Fibroblast of lung (primary cell): Measurements from ENCODE around the gene HIPK2. TPM values are rescaled to one million over a fixed set of nuclear protein-coding genes. Genes with fewer than 3 reads are reported as not detected.

Experiments used
- DNase-seq, 2 donors: peaks; one replicate each; pipeline versions ENCODE4 v3.0.0 to v3.0.0-alpha.2; 2010; ENCODE audit warnings: low read depth in 2 of 2
- H2AFZ ChIP-seq: 2 replicates; pipeline ENCODE4 v1.5.1; 2012; ENCODE audit warnings: low read length, control low read depth, inconsistent platforms
- H3K27ac ChIP-seq: 2 replicates; pipeline ENCODE4 v1.5.1; 2011; ENCODE audit warnings: low read length, control low read depth; ENCODE audit not compliant: insufficient read depth
- H3K27me3 ChIP-seq: 2 replicates; pipeline ENCODE4 v1.5.1; 2011; ENCODE audit warnings: mild to moderate bottlenecking, low read length; ENCODE audit not compliant: control insufficient read depth, insufficient read depth
- H3K36me3 ChIP-seq: 2 replicates; pipeline ENCODE4 v1.5.1; 2011; ENCODE audit warnings: low read length; ENCODE audit not compliant: control insufficient read depth, insufficient read depth
- H3K4me1 ChIP-seq: 2 replicates; pipeline ENCODE4 v1.5.1; 2011; ENCODE audit warnings: low read length; ENCODE audit not compliant: control insufficient read depth, insufficient read depth; ENCODE audit errors: extremely low read depth
- H3K4me2 ChIP-seq: 2 replicates; pipeline ENCODE4 v1.5.1; 2011; ENCODE audit warnings: low read length, control low read depth; ENCODE audit not compliant: insufficient read depth; ENCODE audit errors: extremely low read depth
- H3K4me3 ChIP-seq, 4 experiments: fragments of 200-600 bp in 1 of 4; sonication (generic) in 1 of 4; replicated peaks in 1 of 4; 2 replicates each; pipeline ENCODE4 v1.5.1; 2011 to 2016; ENCODE audit warnings: low read length in 4 of 4, low read depth in 3 of 4, mild to moderate bottlenecking in 3 of 4, control low read depth in 2 of 4, inconsistent platforms in 1 of 4, mixed read lengths in 1 of 4; ENCODE audit not compliant: insufficient read depth in 1 of 4; ENCODE audit errors: control extremely low read depth in 1 of 4
- H3K79me2 ChIP-seq: 2 replicates; pipeline ENCODE4 v1.5.1; 2012; ENCODE audit warnings: mild to moderate bottlenecking, low read length, inconsistent platforms; ENCODE audit not compliant: control insufficient read depth, insufficient read depth
- H3K9ac ChIP-seq: 2 replicates; pipeline ENCODE4 v1.5.1; 2011; ENCODE audit warnings: mild to moderate bottlenecking, low read length, control low read depth; ENCODE audit not compliant: insufficient read depth
- H3K9me3 ChIP-seq: 2 replicates; pipeline ENCODE4 v1.5.1; 2012; ENCODE audit warnings: low read depth, low read length; ENCODE audit not compliant: control insufficient read depth, insufficient read depth
- H4K20me1 ChIP-seq: 2 replicates; pipeline ENCODE4 v1.5.1; 2011; ENCODE audit warnings: low read length; ENCODE audit not compliant: control insufficient read depth, insufficient read depth; ENCODE audit errors: extremely low read depth
- EZH2 ChIP-seq: IDR thresholded peaks from 2 replicates; pipeline ENCODE4 v1.5.1; 2012; ENCODE audit warnings: low read length, control low read depth, mild to moderate bottlenecking; ENCODE audit errors: missing control alignments
- polyA plus RNA-seq, 2 donors: library from polyadenylated mRNA; depleted of rRNA in 1 of 2; stranded (reverse) in 1 of 2; unstranded in 1 of 2; fragments of >200 nt; gene quantifications; 2 replicates each; pipeline ENCODE4 v1.2.1, GENCODE V29; 2011 to 2012; ENCODE audit warnings: missing spikeins in 1 of 2
- total RNA-seq: library from RNA; depleted of rRNA; stranded (reverse); fragments of >200 nt; gene quantifications from 2 replicates; pipeline ENCODE4 v1.2.1, GENCODE V29; 2014
- TF ChIP-seq, protein P1 (sequence below), 2 donors: IDR thresholded peaks in 1 of 2; conservative IDR thresholded peaks in 1 of 2; 1 replicate in 1 of 2; 2 replicates in 1 of 2; pipeline ENCODE4 v1.5.1; 2011 to 2012; ENCODE audit warnings: low read length in 2 of 2, control low read depth in 1 of 2, inconsistent platforms in 1 of 2, low read depth in 1 of 2, mild to moderate bottlenecking in 1 of 2

Gene HIPK2
- total and polyA plus RNA-seq, 2 donors (not counting 1 experiment from before 2014, with no cell fraction given), result 10.1 to 11.1 TPM

DNA sequence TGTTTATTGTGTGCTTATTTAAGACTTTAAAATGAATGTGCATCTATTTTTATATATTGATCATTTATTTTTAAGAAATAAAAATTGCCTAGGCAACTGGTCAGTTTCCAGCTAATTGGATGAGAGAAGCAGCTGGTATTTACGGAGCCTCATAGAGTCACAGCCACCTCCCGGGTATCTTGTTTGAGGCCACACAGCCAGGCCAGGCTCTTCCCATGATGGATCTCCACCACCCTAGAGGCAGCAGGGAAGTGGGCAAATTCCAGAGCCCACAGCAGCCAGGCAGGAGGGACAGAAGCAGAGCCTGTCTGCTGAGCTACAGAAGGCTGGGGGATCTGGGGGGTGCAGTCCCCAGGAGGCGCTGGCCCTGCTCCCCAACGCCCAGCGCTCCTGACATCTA lies 192.8 kb downstream of the HIPK2 start:
- no peak overlapping the region for H3K27ac ChIP-seq
- peaks cover 4% of the 10 kb centered on the region for H3K4me1 ChIP-seq
- no peaks in the 10 kb centered on the region for H3K79me2 ChIP-seq
- H3K9ac ChIP-seq, result no peak overlapping the region
- H3K27me3 ChIP-seq, result no peaks in the 10 kb centered on the region
- H3K36me3 ChIP-seq, result peaks cover 21% of the 10 kb centered on the region
- H3K4me3 ChIP-seq, result no peak overlapping the region
- TF ChIP-seq, protein P1, sequence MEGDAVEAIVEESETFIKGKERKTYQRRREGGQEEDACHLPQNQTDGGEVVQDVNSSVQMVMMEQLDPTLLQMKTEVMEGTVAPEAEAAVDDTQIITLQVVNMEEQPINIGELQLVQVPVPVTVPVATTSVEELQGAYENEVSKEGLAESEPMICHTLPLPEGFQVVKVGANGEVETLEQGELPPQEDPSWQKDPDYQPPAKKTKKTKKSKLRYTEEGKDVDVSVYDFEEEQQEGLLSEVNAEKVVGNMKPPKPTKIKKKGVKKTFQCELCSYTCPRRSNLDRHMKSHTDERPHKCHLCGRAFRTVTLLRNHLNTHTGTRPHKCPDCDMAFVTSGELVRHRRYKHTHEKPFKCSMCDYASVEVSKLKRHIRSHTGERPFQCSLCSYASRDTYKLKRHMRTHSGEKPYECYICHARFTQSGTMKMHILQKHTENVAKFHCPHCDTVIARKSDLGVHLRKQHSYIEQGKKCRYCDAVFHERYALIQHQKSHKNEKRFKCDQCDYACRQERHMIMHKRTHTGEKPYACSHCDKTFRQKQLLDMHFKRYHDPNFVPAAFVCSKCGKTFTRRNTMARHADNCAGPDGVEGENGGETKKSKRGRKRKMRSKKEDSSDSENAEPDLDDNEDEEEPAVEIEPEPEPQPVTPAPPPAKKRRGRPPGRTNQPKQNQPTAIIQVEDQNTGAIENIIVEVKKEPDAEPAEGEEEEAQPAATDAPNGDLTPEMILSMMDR (conservative IDR thresholded peaks at IDR 0.05 in 1 of 2, IDR thresholded peaks at IDR 0.05 in 1 of 2; ENCODE audit: low read depth in 1 of 2, low read length in 2 of 2), result no peak
- no peak for TF ChIP-seq EZH2
- no peaks in the 10 kb centered on the region for H4K20me1 ChIP-seq
- no peak for DNase-seq
- no peak overlapping the region for H3K4me2 ChIP-seq
- no peaks in the 10 kb centered on the region for H3K9me3 ChIP-seq
- no peak overlapping the region for H2AFZ ChIP-seq

DNA sequence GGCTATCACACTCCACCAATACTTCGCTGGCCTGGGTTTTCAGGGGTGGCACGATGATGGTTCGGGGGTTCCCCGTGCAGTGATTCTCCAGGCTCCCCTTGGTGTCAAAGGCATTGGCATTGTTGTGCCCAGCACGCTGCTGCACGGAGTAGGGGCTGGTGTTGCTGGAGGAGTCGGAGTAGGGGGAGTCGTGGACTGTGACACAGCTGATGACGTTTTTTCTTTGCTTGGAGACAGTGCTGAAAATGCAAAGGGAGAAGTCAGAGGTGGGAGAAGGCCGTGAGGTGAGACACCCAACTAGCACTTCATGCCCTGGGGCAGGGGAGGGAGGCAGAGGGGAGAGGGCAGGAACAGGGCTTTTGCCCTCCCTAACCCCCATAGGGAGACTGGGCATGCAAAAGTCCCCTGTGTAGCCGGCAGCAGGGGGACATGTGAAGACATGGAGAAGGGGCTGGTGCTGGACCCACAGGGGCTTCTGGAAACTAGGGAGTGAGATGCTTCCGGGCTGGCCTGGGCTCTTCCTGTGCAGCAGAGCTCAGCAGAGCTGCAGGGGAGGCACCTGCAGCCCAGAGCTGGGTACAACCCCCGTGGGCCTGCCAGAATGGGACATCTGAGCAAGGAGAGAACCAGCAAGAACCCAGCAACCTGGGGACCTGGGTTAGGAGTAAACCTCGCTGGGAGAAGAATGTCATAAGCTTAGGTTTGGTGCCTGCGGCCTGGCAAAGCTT lies 193.8 kb downstream of the HIPK2 start:
- Histone ChIP-seq H3K4me3 (no peak overlapping the region), H3K9me3 (no peaks in the 10 kb centered on the region), H3K27me3 (no peaks in the 10 kb centered on the region), H3K79me2 (no peaks in the 10 kb centered on the region), H4K20me1 (no peaks in the 10 kb centered on the region), H3K36me3 (peaks cover 21% of the 10 kb centered on the region), H3K4me1 (peaks cover 4% of the 10 kb centered on the region), H2AFZ (no peak overlapping the region), H3K9ac (no peak overlapping the region), H3K27ac (no peak overlapping the region), H3K4me2 (no peak overlapping the region)
- no peak for TF ChIP-seq EZH2
- DNase-seq, result no peak

DNA sequence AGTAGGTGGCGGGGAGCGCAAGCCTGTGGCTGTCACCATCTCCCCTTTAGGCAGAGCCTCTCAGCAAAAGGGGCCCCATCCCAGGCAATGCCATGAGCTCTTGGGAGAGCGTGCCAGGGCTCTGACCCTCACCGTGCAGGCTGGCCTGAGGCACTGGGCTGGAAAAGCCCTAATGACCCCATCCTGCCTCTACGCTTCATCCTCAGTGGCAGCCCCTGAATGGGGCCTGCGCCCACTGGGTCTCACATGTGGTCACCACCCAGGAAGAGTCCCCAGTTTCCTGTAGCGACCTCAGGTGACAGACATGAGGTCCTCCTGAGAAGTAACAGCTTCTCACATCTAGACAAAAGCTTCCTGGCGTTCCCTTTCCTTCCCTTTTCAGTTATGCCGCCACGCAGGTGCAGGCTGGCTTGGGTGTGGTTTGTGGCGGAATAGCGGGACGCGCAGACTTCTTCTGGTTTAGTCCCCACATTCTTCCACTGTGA lies 195.1 kb downstream of the HIPK2 start:
- no peaks in the 10 kb centered on the region for H3K4me1 ChIP-seq
- no peak overlapping the region for H3K4me3 ChIP-seq
- H3K27me3 ChIP-seq, result no peaks in the 10 kb centered on the region
- TF ChIP-seq, protein P1 (conservative IDR thresholded peaks at IDR 0.05 in 1 of 2, IDR thresholded peaks at IDR 0.05 in 1 of 2; ENCODE audit: low read depth in 1 of 2, low read length in 2 of 2), result no peak
- TF ChIP-seq EZH2, result no peak
- no peaks in the 10 kb centered on the region for H3K9me3 ChIP-seq
- H3K4me2 ChIP-seq, result no peak overlapping the region
- no peak for DNase-seq
- no peak overlapping the region for H2AFZ ChIP-seq
- no peaks in the 10 kb centered on the region for H4K20me1 ChIP-seq
- no peak overlapping the region for H3K9ac ChIP-seq
- no peaks in the 10 kb centered on the region for H3K79me2 ChIP-seq
- peaks cover 21% of the 10 kb centered on the region for H3K36me3 ChIP-seq
- no peak overlapping the region for H3K27ac ChIP-seq
